Activated CD4-positive, alpha-beta T cell treated with anti-CD3 and anti-CD28 coated beads, Interleukin-2, amount 10 ng/mL, durations not matched to agents 24 days and 14 days (primary cell): ENCODE measurements around the gene PIK3R1. TPM values are rescaled to one million over a fixed set of nuclear protein-coding genes. Genes with fewer than 3 reads are reported as not detected.

Source experiments
- DNase-seq: peaks from one replicate; pipeline ENCODE4 v3.0.0; 2022
- H3K27ac Mint-ChIP-seq: one replicate; pipeline ENCODE4 v1.8.0; 2022; ENCODE audit warnings: mild to moderate bottlenecking, mixed read lengths
- H3K27me3 Mint-ChIP-seq: one replicate; pipeline ENCODE4 v1.8.0; 2022; ENCODE audit warnings: mixed read lengths
- H3K36me3 Mint-ChIP-seq: one replicate; pipeline ENCODE4 v1.8.0; 2022; ENCODE audit warnings: low read depth, mild to moderate bottlenecking, mixed read lengths
- H3K4me1 Mint-ChIP-seq: one replicate; pipeline ENCODE4 v1.8.0; 2021; ENCODE audit warnings: mixed read lengths
- H3K4me3 Mint-ChIP-seq: one replicate; pipeline ENCODE4 v1.8.0; 2022; ENCODE audit warnings: mild to moderate bottlenecking, moderate library complexity, mixed read lengths
- H3K9me3 Mint-ChIP-seq: one replicate; pipeline ENCODE4 v1.8.0; 2021; ENCODE audit warnings: mixed read lengths
- intact Hi-C: fragments of 100-400 bp; cut with micrococcal nuclease; formaldehyde crosslinking; loops from one replicate; pipeline ENCODE4 v1.15.1; 2023
- total RNA-seq: library from RNA; stranded (reverse); gene quantifications from 2 replicates; pipeline ENCODE4 v1.2.3, GENCODE V29; 2022

The PIK3R1 gene
- total RNA-seq, 1 donor from 2014 or later = 38.6 TPM

DNA sequence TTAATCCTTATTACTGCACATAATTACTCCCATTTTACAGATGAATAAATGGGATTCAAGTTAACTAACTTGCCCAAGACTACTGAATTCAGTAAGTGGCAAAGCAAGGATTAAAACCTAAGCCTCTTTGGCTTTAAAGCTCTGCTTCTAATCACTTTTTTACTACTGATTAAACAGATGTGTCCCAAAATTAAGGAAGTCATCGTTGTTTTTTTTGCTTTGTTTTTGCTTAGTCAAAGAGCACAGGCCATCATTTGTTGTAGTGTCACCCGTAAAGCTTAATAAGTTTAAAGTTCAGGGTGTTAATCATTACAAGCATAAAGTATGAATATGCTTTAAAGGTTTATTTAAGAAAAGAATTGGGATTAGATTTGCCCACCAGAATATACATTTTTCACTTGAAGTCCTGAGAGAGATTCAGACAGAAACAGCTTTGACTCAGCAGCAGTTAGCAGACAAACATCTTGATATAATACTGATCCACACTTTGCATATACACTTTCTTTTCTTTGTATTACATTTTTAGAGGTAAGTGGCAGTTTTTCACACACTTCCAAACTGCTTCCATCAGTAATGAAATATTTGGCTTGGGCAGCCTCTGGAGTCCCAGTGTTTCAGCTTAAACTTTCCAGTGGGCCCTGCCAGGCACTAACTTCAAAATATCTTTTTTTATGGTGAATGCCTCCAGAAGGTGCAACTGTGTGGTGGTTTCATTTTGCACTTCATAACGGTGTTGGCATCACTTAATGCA, 52.7 kb downstream of the PIK3R1 start:
- intact Hi-C loops = loop anchor here (2.0 kb wide), 1 partner anchor 13 kb away; no protein-coding TSS in a partner anchor
- Mint-ChIP-seq H3K9me3 (no peaks in the 10 kb centered on the region), H3K36me3 (no peaks in the 10 kb centered on the region), H3K4me3 (peak overlapping the region; percentile 25), H3K4me1 (peaks cover 48% of the 10 kb centered on the region), H3K27ac (peak overlapping the region; percentile 23), H3K27me3 (no peaks in the 10 kb centered on the region)
- peak; percentile 59 for DNase-seq

DNA sequence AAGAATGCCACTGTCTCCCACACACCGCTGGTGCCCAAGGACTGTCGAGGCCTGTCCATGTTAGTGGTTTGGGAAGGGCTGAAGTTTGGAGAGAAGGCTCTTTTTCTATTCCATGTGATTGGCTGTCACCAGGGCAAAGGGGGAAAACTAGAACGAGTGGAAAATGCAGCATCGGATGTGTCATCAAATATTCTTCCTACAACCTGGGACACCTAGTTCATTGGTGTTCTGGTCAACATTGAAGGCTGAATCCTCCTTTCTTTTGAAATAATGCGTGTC, 53.2 kb downstream of the PIK3R1 start:
- Mint-ChIP-seq H3K27ac (peak overlapping the region; percentile 23), H3K27me3 (no peaks in the 10 kb centered on the region), H3K9me3 (no peaks in the 10 kb centered on the region), H3K4me3 (peak overlapping the region; percentile 25), H3K4me1 (peaks cover 51% of the 10 kb centered on the region), H3K36me3 (peaks cover 2% of the 10 kb centered on the region)
- no peak for DNase-seq
- intact Hi-C loops = loop anchor here (2.0 kb wide), 1 partner anchor 14 kb away; no protein-coding TSS in a partner anchor

DNA sequence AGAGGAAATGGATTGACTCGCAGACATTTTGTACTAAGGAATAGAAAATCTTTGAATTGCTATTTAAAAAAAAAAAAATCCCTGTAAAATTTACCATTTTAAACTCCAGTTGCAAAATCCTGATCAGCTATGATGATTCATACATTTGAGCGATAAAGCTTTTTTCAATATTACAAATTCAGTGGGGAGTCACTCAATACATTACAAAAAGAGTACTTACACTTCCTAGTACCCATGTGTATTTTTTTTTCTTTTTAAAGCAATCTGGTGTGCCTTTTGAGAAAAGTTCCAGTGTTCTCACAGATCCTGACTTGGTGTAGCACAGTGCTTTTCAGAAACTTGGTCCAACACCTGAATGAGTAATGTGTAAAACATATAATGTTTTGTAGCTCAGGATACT, 54.3 kb downstream of the PIK3R1 start:
- H3K4me3 Mint-ChIP-seq = no peak overlapping the region
- H3K4me1 Mint-ChIP-seq = peaks cover 54% of the 10 kb centered on the region
- no peaks in the 10 kb centered on the region for H3K9me3 Mint-ChIP-seq
- H3K36me3 Mint-ChIP-seq = peaks cover 10% of the 10 kb centered on the region
- peak overlapping the region; percentile 9 for H3K27ac Mint-ChIP-seq
- H3K27me3 Mint-ChIP-seq = no peaks in the 10 kb centered on the region
- intact Hi-C loops = loop anchor here (1.0 to 10.0 kb wide), 5 partner anchors 10 to 1265 kb away; no protein-coding TSS in a partner anchor
- DNase-seq = no peak

DNA sequence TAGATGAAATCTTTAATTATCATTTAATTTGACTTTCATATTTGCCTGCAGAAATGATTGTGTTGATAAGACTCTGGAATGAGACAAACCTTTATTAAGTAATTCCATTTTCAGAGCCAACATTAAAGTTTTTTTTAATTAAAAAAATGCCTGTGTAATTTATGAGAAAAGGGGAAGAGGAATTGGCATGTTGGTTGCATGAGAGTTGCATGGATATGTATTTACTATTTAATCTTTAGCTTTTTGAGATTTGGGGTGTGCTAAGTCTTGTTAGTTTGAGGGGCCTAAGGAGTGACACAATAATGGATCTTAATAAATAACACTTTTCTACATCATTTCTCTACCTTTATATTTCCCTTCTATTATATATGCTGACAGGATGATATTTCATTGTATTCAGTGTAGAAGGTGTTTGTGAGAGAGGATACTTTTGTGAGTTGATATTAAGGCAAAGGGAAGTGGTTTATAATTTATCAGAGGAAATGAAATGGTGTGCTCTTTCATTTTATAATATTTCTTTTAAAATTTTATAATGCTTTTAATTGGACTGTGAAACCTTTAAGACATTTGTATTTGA, 54.9 kb downstream of the PIK3R1 start:
- no peak overlapping the region for H3K4me3 Mint-ChIP-seq

DNA sequence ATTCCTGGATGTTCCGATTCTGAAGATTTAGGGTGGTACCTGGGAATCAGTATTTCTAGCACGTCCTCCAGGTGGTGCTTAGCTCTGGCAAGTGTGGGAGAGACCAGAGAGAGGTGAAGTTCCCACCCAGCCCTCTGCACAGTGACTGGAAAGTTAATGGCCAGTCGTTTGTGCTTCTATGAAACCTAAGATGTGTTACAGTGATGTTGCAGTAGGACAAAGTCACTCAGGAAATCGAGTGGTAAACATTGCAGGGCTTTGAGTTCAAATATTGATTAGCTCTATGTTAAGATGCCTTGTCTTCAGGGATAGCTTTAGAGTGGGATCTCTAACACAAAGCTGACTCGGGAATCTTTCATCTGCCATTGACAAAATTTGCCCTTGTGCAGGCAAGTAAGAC, 55.6 kb downstream of the PIK3R1 start:
- H3K9me3 Mint-ChIP-seq = no peaks in the 10 kb centered on the region
- H3K4me3 Mint-ChIP-seq = no peak overlapping the region
- H3K27ac Mint-ChIP-seq = no peak overlapping the region
- H3K27me3 Mint-ChIP-seq = no peaks in the 10 kb centered on the region
- peaks cover 16% of the 10 kb centered on the region for H3K36me3 Mint-ChIP-seq
- intact Hi-C loops = loop anchor here (1.0 to 10.0 kb wide), 4 partner anchors 9 to 1266 kb away; no protein-coding TSS in a partner anchor
- H3K4me1 Mint-ChIP-seq = peaks cover 56% of the 10 kb centered on the region
- DNase-seq = peak; percentile 43

More for the DNA sequence above, 54.9 kb downstream of the PIK3R1 start:
- intact Hi-C loops = loop anchor here (1.0 to 10.0 kb wide), 4 partner anchors 10 to 1266 kb away; no protein-coding TSS in a partner anchor
- H3K27ac Mint-ChIP-seq = no peak overlapping the region
- H3K4me1 Mint-ChIP-seq = peaks cover 55% of the 10 kb centered on the region
- DNase-seq = no peak
- H3K27me3 Mint-ChIP-seq = no peaks in the 10 kb centered on the region
- no peaks in the 10 kb centered on the region for H3K9me3 Mint-ChIP-seq
- H3K36me3 Mint-ChIP-seq = peaks cover 14% of the 10 kb centered on the region

DNA sequence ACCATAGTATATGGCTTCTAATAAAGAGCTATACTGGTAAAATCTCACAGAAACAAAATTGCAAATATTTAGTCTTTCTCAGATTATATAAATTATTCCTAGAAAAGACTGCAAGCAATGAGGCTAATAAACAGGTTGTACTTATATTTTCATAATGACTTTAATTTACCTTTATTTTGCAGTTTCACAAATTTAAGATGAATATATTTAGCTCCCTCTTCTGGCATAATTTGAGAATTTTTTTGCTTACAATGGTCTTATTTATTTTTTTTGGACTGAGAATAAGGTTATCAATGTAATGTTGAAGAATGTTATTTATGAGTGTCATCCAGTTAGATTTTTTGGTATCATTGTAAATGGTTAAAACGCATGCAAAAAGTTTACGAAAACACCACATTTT, 56.7 kb downstream of the PIK3R1 start:
- Mint-ChIP-seq H3K27ac (no peak overlapping the region), H3K9me3 (no peaks in the 10 kb centered on the region), H3K4me1 (peaks cover 57% of the 10 kb centered on the region), H3K36me3 (peaks cover 24% of the 10 kb centered on the region), H3K4me3 (no peak overlapping the region), H3K27me3 (no peaks in the 10 kb centered on the region)
- DNase-seq = no peak
- intact Hi-C loops = loop anchor here (5.0 to 10.0 kb wide), 3 partner anchors 620 to 1267 kb away; no protein-coding TSS in a partner anchor

DNA sequence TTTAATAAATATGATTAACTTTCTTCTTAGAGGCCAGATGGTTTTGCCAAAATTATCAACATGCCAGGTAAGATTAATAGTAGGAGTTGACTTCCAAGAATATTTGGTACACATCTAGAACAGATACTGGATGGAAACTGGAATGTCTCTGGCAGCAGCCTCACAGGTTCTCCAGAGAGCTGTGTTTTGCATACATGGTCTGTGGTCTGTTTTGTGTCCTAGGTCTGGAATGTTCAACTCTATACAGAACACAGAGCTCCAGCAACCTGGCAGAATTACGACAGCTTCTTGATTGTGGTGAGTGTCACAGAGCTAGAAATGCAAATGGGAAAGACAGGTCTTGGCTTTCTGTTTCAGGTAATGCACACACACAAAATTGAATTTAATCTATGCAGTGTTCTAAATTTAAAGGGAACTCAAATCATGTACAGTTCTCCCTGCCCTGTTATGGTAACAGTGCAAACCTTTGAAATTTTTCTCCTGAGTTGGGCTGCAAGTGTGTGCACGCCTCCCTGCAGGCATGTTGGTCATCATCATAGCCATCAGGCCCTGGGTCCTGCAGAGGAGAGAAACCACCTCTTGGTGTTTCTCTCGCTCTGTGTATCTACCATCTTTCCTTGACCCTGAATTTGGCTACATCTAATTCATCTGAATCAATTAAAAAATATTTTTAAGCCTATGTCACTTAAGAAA, 58.3 kb downstream of the PIK3R1 start:
- Mint-ChIP-seq H3K4me3 (peak overlapping the region; percentile 69), H3K4me1 (peaks cover 58% of the 10 kb centered on the region), H3K9me3 (no peaks in the 10 kb centered on the region), H3K27ac (peak overlapping the region; percentile 57), H3K36me3 (peaks cover 35% of the 10 kb centered on the region), H3K27me3 (no peaks in the 10 kb centered on the region)
- DNase-seq = no peak
- intact Hi-C loops = loop anchor here (2.0 to 10.0 kb wide), 4 partner anchors 57 to 1269 kb away; no protein-coding TSS in a partner anchor

DNA sequence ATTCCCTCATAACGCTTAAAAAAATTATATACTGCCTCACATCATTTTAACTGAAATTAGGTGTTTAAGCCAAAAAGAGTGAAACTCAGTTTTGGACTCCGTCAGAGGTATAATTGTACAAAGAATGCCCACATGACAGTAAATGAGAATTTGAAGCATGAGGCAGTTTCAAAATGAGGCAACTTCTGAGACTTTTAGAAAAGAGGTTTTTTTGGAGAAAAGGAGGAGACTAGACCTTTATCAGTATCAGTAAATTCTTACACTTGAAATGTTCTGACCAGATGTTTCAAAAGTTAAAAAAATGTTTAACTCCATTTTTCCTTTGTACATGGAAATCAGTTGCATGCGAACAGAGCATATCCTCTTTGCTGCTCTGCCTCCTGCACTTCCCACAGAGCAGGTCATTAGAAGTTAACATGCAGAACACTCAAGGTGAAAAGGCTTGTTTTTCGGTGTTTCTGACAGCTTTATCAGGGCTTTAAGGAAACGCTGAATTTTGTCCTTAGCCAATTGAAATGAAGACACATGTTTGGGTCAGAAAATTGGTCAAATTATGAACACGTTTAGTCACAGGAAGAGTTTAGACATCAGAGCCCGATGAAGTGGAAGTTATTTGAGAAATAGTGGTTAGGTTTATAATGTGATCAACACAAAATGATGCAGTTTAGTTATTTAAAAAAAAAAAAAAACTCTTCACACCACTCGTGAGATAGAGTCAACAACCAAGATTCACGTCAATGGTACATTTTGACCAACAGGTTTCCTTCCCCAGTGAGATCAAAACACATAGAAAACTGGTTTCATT, 59.5 kb downstream of the PIK3R1 start:
- Mint-ChIP-seq H3K4me3 (peak overlapping the region; percentile 69), H3K27ac (peak overlapping the region; percentile 90), H3K27me3 (no peaks in the 10 kb centered on the region), H3K4me1 (peaks cover 64% of the 10 kb centered on the region), H3K9me3 (no peaks in the 10 kb centered on the region), H3K36me3 (peaks cover 45% of the 10 kb centered on the region)
- peak; percentile 57 for DNase-seq
- intact Hi-C loops = loop anchor here (1.0 to 10.0 kb wide), 5 partner anchors 58 to 1270 kb away; no protein-coding TSS in a partner anchor

DNA sequence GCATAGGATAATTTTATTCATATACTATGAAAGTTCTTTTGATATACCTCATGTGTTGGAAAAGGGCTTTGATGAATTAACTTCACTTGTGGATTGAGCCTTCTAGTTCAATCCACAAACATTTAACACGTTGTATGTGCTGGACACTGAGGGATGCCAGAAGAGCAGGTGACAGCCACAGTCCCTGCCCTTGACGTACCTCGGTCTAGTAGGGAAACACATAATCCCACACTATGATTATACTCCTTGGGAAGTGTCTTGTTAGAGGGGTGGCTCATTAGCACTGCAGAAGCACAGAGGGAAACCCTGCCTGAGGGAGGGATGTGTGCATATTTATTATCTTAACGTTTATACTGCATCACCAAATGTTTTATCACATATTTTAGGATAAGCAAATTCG, 61.2 kb downstream of the PIK3R1 start:
- Mint-ChIP-seq H3K4me3 (no peak overlapping the region), H3K27ac (peak overlapping the region; percentile 23), H3K36me3 (peaks cover 56% of the 10 kb centered on the region), H3K4me1 (peaks cover 66% of the 10 kb centered on the region), H3K27me3 (no peaks in the 10 kb centered on the region), H3K9me3 (no peaks in the 10 kb centered on the region)
- intact Hi-C loops = loop anchor here (10.0 kb wide), 1 partner anchor 1272 kb away; no protein-coding TSS in a partner anchor
- no peak for DNase-seq

DNA sequence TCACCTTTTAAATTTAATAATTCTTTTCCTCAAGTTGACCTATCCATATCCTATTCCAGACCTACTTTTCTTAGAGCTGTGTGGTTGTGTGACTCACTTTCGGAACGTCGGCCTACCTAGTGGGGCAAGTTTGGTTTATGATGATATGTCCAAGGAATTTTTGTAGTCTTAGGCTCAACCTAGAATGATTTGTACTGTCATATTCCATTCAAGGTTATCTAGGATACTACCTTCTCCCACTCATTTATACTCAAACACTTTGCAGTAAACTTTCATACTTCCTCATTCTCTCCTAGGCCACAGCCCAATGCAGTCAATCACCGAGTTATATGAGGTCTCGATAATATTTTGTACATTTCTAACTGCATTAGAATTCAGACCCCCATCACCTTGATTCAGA, 61.9 kb downstream of the PIK3R1 start:
- intact Hi-C loops = loop anchor here (10.0 kb wide), 1 partner anchor 1273 kb away; no protein-coding TSS in a partner anchor
- no peak for DNase-seq
- no peaks in the 10 kb centered on the region for H3K27me3 Mint-ChIP-seq
- peaks cover 61% of the 10 kb centered on the region for H3K36me3 Mint-ChIP-seq
- no peaks in the 10 kb centered on the region for H3K9me3 Mint-ChIP-seq
- peaks cover 72% of the 10 kb centered on the region for H3K4me1 Mint-ChIP-seq
- H3K4me3 Mint-ChIP-seq = no peak overlapping the region
- no peak overlapping the region for H3K27ac Mint-ChIP-seq

DNA sequence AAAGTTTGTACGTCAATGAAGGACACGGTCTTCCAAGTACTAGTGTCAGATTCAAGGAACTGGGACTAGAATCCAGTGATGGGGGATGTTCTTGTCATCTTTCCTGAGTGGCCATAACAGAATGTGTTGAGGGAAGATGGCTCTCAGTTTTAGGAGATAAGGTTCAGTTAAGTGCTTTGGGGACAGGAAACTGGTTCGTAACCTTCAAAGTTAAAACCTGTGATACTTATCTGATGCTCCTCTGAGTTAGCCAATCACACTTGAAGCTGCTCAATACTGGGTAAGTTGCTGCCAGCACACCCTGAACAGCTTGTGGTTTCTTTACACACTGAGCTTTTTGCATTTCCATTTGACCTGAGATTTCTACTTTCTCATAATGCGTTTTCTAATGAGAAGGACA, 64.4 kb downstream of the PIK3R1 start:
- Mint-ChIP-seq H3K4me1 (peaks cover 65% of the 10 kb centered on the region), H3K36me3 (peaks cover 60% of the 10 kb centered on the region), H3K9me3 (no peaks in the 10 kb centered on the region), H3K27ac (peak overlapping the region; percentile 93), H3K27me3 (no peaks in the 10 kb centered on the region), H3K4me3 (peak overlapping the region; percentile 77)
- peak; percentile 88 for DNase-seq
- intact Hi-C loops = loop anchor here (1.0 to 10.0 kb wide), 5 partner anchors 9 to 1275 kb away; no protein-coding TSS in a partner anchor

DNA sequence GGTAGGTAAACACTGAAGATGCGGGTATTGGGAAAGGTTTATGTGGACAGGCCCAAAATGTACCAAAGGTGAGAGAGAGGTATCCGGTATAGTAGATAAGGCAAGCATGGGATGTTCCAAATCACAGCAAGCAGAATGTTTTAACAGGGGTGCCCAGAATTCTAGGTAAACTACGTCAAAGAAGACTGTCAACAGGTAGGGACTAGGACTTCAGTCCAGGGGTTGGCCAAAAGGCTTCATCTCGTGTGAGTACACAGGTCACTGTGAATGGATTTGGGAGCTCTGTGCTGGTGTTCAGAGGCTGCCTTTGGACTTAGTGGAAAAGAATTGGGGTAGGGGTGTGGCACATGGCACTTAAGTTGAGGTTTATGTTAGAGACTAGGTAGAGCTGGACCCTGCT, 66.4 kb downstream of the PIK3R1 start:
- peaks cover 54% of the 10 kb centered on the region for H3K36me3 Mint-ChIP-seq
- no peak for DNase-seq
- H3K27me3 Mint-ChIP-seq = no peaks in the 10 kb centered on the region
- H3K4me1 Mint-ChIP-seq = peaks cover 69% of the 10 kb centered on the region
- peak overlapping the region; percentile 63 for H3K27ac Mint-ChIP-seq
- peak overlapping the region; percentile 77 for H3K4me3 Mint-ChIP-seq
- intact Hi-C loops = loop anchor here (10.0 kb wide), 2 partner anchors 253 to 383 kb away; no protein-coding TSS in a partner anchor
- no peaks in the 10 kb centered on the region for H3K9me3 Mint-ChIP-seq

DNA sequence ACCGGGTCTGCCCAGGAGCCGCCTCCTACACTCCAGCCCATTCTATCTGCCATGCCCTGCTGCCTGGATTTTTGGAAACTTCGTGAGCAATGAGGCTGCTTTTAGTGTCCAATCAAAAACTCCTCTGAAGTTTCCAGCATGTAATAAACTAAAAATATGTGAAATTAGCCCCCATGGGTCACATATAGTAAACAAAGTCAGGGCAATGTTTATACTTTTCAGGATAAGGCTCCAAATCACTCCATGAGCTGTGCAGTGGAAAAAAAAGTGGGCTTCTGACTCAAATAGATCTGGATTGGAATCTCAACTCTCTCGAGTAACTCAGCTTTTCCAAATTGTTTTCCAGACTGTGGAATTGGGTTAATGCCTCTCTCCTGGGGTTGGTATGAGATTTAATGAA, 68.2 kb downstream of the PIK3R1 start:
- no peak for DNase-seq
- no peaks in the 10 kb centered on the region for H3K9me3 Mint-ChIP-seq
- intact Hi-C loops = loop anchor here (10.0 kb wide), 2 partner anchors 251 to 381 kb away; no protein-coding TSS in a partner anchor
- peak overlapping the region; percentile 19 for H3K4me3 Mint-ChIP-seq
- peaks cover 72% of the 10 kb centered on the region for H3K4me1 Mint-ChIP-seq
- H3K36me3 Mint-ChIP-seq = peaks cover 44% of the 10 kb centered on the region
- no peak overlapping the region for H3K27ac Mint-ChIP-seq
- no peaks in the 10 kb centered on the region for H3K27me3 Mint-ChIP-seq
